ENCODE data around the gene ZNF296.

GRCh38 chr19:45124021-45124420, 47.7 kb upstream of the ZNF296 start:
- TF ChIP-seq, protein P1, sequence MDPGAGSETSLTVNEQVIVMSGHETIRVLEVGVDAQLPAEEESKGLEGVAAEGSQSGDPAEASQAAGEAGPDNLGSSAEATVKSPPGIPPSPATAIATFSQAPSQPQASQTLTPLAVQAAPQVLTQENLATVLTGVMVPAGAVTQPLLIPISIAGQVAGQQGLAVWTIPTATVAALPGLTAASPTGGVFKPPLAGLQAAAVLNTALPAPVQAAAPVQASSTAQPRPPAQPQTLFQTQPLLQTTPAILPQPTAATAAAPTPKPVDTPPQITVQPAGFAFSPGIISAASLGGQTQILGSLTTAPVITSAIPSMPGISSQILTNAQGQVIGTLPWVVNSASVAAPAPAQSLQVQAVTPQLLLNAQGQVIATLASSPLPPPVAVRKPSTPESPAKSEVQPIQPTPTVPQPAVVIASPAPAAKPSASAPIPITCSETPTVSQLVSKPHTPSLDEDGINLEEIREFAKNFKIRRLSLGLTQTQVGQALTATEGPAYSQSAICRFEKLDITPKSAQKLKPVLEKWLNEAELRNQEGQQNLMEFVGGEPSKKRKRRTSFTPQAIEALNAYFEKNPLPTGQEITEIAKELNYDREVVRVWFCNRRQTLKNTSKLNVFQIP (CRISPR knock-in tag; IDR thresholded peaks at IDR 0.05; ENCODE audit: borderline replicate concordance, low read depth), result no peak
- TF ChIP-seq BACH2 (CRISPR knock-in tag; IDR thresholded peaks at IDR 0.05; ENCODE audit: borderline replicate concordance) (no peak), ARNTL (CRISPR knock-in tag; IDR thresholded peaks at IDR 0.05; ENCODE audit: borderline replicate concordance, low read depth) (no peak), ZFP3 (CRISPR knock-in tag; IDR thresholded peaks at IDR 0.05) (no peak), ZFP30 (CRISPR knock-in tag; IDR thresholded peaks at IDR 0.05) (no peak), TOX (CRISPR knock-in tag; IDR thresholded peaks at IDR 0.05; ENCODE audit: borderline replicate concordance) (no peak), CREB5 (CRISPR knock-in tag; IDR thresholded peaks at IDR 0.05; ENCODE audit: low read depth) (no peak), TCF4 (CRISPR knock-in tag; IDR thresholded peaks at IDR 0.05; ENCODE audit: borderline replicate concordance) (no peak), ISL1 (CRISPR knock-in tag; IDR thresholded peaks at IDR 0.05) (no peak)
- TF ChIP-seq, protein P2, sequence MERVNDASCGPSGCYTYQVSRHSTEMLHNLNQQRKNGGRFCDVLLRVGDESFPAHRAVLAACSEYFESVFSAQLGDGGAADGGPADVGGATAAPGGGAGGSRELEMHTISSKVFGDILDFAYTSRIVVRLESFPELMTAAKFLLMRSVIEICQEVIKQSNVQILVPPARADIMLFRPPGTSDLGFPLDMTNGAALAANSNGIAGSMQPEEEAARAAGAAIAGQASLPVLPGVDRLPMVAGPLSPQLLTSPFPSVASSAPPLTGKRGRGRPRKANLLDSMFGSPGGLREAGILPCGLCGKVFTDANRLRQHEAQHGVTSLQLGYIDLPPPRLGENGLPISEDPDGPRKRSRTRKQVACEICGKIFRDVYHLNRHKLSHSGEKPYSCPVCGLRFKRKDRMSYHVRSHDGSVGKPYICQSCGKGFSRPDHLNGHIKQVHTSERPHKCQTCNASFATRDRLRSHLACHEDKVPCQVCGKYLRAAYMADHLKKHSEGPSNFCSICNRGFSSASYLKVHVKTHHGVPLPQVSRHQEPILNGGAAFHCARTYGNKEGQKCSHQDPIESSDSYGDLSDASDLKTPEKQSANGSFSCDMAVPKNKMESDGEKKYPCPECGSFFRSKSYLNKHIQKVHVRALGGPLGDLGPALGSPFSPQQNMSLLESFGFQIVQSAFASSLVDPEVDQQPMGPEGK (CRISPR knock-in tag; IDR thresholded peaks at IDR 0.05; ENCODE audit: borderline replicate concordance), result no peak
- TF ChIP-seq, protein P3, sequence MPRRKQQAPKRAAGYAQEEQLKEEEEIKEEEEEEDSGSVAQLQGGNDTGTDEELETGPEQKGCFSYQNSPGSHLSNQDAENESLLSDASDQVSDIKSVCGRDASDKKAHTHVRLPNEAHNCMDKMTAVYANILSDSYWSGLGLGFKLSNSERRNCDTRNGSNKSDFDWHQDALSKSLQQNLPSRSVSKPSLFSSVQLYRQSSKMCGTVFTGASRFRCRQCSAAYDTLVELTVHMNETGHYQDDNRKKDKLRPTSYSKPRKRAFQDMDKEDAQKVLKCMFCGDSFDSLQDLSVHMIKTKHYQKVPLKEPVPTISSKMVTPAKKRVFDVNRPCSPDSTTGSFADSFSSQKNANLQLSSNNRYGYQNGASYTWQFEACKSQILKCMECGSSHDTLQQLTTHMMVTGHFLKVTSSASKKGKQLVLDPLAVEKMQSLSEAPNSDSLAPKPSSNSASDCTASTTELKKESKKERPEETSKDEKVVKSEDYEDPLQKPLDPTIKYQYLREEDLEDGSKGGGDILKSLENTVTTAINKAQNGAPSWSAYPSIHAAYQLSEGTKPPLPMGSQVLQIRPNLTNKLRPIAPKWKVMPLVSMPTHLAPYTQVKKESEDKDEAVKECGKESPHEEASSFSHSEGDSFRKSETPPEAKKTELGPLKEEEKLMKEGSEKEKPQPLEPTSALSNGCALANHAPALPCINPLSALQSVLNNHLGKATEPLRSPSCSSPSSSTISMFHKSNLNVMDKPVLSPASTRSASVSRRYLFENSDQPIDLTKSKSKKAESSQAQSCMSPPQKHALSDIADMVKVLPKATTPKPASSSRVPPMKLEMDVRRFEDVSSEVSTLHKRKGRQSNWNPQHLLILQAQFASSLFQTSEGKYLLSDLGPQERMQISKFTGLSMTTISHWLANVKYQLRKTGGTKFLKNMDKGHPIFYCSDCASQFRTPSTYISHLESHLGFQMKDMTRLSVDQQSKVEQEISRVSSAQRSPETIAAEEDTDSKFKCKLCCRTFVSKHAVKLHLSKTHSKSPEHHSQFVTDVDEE (CRISPR knock-in tag; IDR thresholded peaks at IDR 0.05), result no peak

Measured in SK-N-SH treated with all-trans-retinoic acid at 6 μM for 48 hours (cell line).